HepG2 (cell line): ENCODE measurements around the gene MICAL3. TPM values are rescaled to one million over a fixed set of nuclear protein-coding genes. Genes with fewer than 3 reads are reported as not detected.

ENCODE experiments used
- ATAC-seq: fragments of 200-7000 bp; cut with Tn5 transposase; 3 replicates; pipeline ENCODE4 v1.9.1; 2020; ENCODE audit warnings: mild to moderate bottlenecking, moderate library complexity
- BruUV-seq: library from RNA; stranded (reverse); fragments of 400-500 nt; replicated peaks from 2 replicates; lab custom pipeline; 2021; lab: Mats Ljungman, UMichigan
- CTCF ChIA-PET: fragments of 300-600 bp; formaldehyde crosslinking; extraction: SDS; loops from one replicate; lab custom pipeline; 2021; ENCODE audit warnings: low total read pairs, inconsistent platforms, low intra/inter-chr PET ratio; lab: Yijun Ruan, JAX
- POLR2A ChIA-PET: fragments of 350-600 bp; sonication (Branson Sonifier 250); formaldehyde crosslinking; loops from one replicate; lab custom pipeline; 2020; ENCODE audit warnings: antibody characterized with exemption, inconsistent platforms; lab: Yijun Ruan, JAX
- DNase-seq: peaks from one replicate; pipeline ENCODE4 v3.0.0-alpha.2; 2015; ENCODE audit warnings: low spot score
- FAIRE-seq: peaks from 3 replicates; lab custom pipeline; 2011; peaks lifted over from hg19 to GRCh38; lab: Jason Lieb, UNC
- H2AFZ ChIP-seq: one replicate; pipeline ENCODE4 v1.6.1; 2011; ENCODE audit warnings: low read length, inconsistent platforms
- H3K27ac ChIP-seq: fragments of 300-600 bp; 3 replicates; pipeline ENCODE4 v1.8.0; 2011; ENCODE audit warnings: mixed run types, mild to moderate bottlenecking, mixed read lengths, low read length, inconsistent platforms; ENCODE audit not compliant: insufficient read depth; ENCODE audit errors: extremely low read length
- H3K27me3 ChIP-seq, 2 experiments: fragments of 200-600 bp in 1 of 2; 2 replicates in 1 of 2; 3 replicates in 1 of 2; pipeline versions ENCODE4 v1.6.0 to v1.8.0; 2011; ENCODE audit warnings: low read length in 2 of 2, mild to moderate bottlenecking in 2 of 2, moderate library complexity in 2 of 2, inconsistent platforms in 1 of 2; ENCODE audit not compliant: insufficient read depth in 2 of 2, control insufficient read depth in 1 of 2
- H3K36me3 ChIP-seq, 2 experiments: fragments of 200-600 bp in 1 of 2; replicated peaks in 1 of 2; 2 replicates in 1 of 2; 3 replicates in 1 of 2; pipeline versions ENCODE4 v1.5.1 to v1.8.0; 2011; ENCODE audit warnings: low read length in 2 of 2, inconsistent platforms in 1 of 2; ENCODE audit not compliant: insufficient read depth in 2 of 2, control insufficient read depth in 1 of 2
- H3K4me1 ChIP-seq: 2 replicates; pipeline ENCODE4 v1.5.1; 2012; ENCODE audit warnings: low read length, inconsistent platforms; ENCODE audit not compliant: insufficient read depth
- H3K4me2 ChIP-seq: 2 replicates; pipeline ENCODE4 v1.6.0; 2011; ENCODE audit warnings: low read depth, low read length, inconsistent platforms
- H3K4me3 ChIP-seq, 3 experiments: fragments of 200-600 bp in 1 of 3; sonication (generic), shearing (Covaris generic) in 1 of 3; replicated peaks in 1 of 3; 2 replicates each; pipeline ENCODE4 v1.5.1; 2011 to 2016; ENCODE audit warnings: low read length in 3 of 3, inconsistent platforms in 2 of 3, low read depth in 2 of 3, mild to moderate bottlenecking in 2 of 3, control low read depth in 1 of 3, mixed read lengths in 1 of 3; ENCODE audit not compliant: insufficient read depth in 1 of 3
- H3K79me2 ChIP-seq: one replicate; pipeline ENCODE4 v1.6.1; 2011; ENCODE audit warnings: low read length, inconsistent platforms; ENCODE audit not compliant: insufficient read depth
- H3K9ac ChIP-seq: 2 replicates; pipeline ENCODE4 v1.6.0; 2011; ENCODE audit warnings: mild to moderate bottlenecking, low read depth, low read length, inconsistent platforms; ENCODE audit not compliant: insufficient read depth
- H3K9me3 ChIP-seq: 2 replicates; pipeline ENCODE4 v1.5.1; 2012; ENCODE audit warnings: mild to moderate bottlenecking, low read length
- H4K20me1 ChIP-seq: 2 replicates; pipeline ENCODE4 v1.6.0; 2011; ENCODE audit warnings: inconsistent platforms, mild to moderate bottlenecking, low read length, moderate library complexity; ENCODE audit not compliant: insufficient read depth
- CENPT ChIP-seq: sonication (generic); formaldehyde crosslinking; IDR thresholded peaks from 2 replicates; pipeline ENCODE4 v1.8.0; 2022; ENCODE audit warnings: low read depth, mild to moderate bottlenecking, moderate library complexity, missing genetic modification reagents
- HIC2 ChIP-seq: sonication (generic); formaldehyde crosslinking; IDR thresholded peaks from 2 replicates; pipeline ENCODE4 v1.9.0; 2022; ENCODE audit warnings: low read depth, missing genetic modification reagents
- HOMEZ ChIP-seq: IDR thresholded peaks from 2 replicates; pipeline ENCODE4 v1.6.1; 2016; ENCODE audit warnings: low read depth
- NCOA2 ChIP-seq: sonication (generic); formaldehyde crosslinking; IDR thresholded peaks from 2 replicates; pipeline ENCODE4 v1.8.0; 2022; ENCODE audit warnings: inconsistent platforms
- PAWR ChIP-seq: sonication (generic); formaldehyde crosslinking; IDR thresholded peaks from 2 replicates; pipeline ENCODE4 v1.4.0; 2020; ENCODE audit warnings: missing genetic modification reagents, mild to moderate bottlenecking, borderline replicate concordance
- POLR2G ChIP-seq: fragments of 200-400 bp; formaldehyde crosslinking; IDR thresholded peaks from 2 replicates; pipeline ENCODE4 v1.6.1; 2018; ENCODE audit warnings: mild to moderate bottlenecking, low read depth, low read length, moderate library complexity
- SP4 ChIP-seq: sonication (generic); formaldehyde crosslinking; IDR thresholded peaks from 2 replicates; pipeline ENCODE4 v1.8.1; 2023; ENCODE audit warnings: mild to moderate bottlenecking, missing genetic modification reagents
- TBL1XR1 ChIP-seq: fragments of 150-350 bp; IDR thresholded peaks from 2 replicates; pipeline ENCODE4 v1.6.1; 2014; ENCODE audit warnings: borderline replicate concordance, low read length; ENCODE audit not compliant: partially characterized antibody
- UBTF ChIP-seq: sonication (generic); formaldehyde crosslinking; IDR thresholded peaks from 2 replicates; pipeline ENCODE4 v1.4.0; 2020; ENCODE audit warnings: mild to moderate bottlenecking, missing genetic modification reagents
- ZNF891 ChIP-seq: sonication (generic); formaldehyde crosslinking; IDR thresholded peaks from 2 replicates; pipeline ENCODE4 v1.5.0; 2020; ENCODE audit warnings: mild to moderate bottlenecking, missing genetic modification reagents
- WGBS: methylation state at CpG from one replicate; pipeline ENCODE4 v1.1.6; 2017; ENCODE audit warnings: low lambda C conversion rate; 5-methylcytosine and 5-hydroxymethylcytosine counted together
- in situ Hi-C: cut with HindIII; loops from 2 replicates; pipeline ENCODE4 v1.10.0; 2017; ENCODE audit warnings: low pct_unique_long_range_greater_than_20kb; ENCODE audit not compliant: extremely low pct_ligation_motif_present
- intact Hi-C: fragments of 100-400 bp; cut with micrococcal nuclease; formaldehyde crosslinking; loops from one replicate; pipeline ENCODE4 v1.10.0; 2022; ENCODE audit not compliant: unreplicated experiment
- polyA plus RNA-seq, 8 experiments: library from polyadenylated mRNA; depleted of rRNA in 3 of 8; stranded (reverse) in 7 of 8; unstranded in 1 of 8; fragments of >200 nt; fragmentation: Illumina TruSeq in 4 of 8; extraction: Trizol in 4 of 8; gene quantifications; 2 replicates each; pipeline versions ENCODE4 v1.2.1 to v1.2.3, GENCODE V29; 2011 to 2016; ENCODE audit warnings: low read depth in 4 of 8, missing spikeins in 1 of 8, mixed read lengths in 1 of 8; ENCODE audit not compliant: insufficient read depth in 1 of 8
- total RNA-seq, 5 experiments: library from RNA; depleted of rRNA; stranded (reverse); fragments of >200 nt; fragmentation: Illumina TruSeq; extraction: Trizol; gene quantifications; 2 replicates each; pipeline ENCODE4 v1.2.3, GENCODE V29; 2016; ENCODE audit warnings: low read depth in 1 of 5

MICAL3 gene
- total and polyA plus RNA-seq, 2 of the 13 experiments (the other 11 are each of a cell fraction or from before 2014, with no cell fraction given): 5.3 to 12.5 TPM

- peaks cover 62% of the 10 kb centered on the region for H3K79me2 ChIP-seq
- in situ Hi-C loops: no loop called here
- ATAC-seq (no peak), DNase-seq (no peak), FAIRE-seq (no peak)
- H3K4me3 ChIP-seq: no peak overlapping the region
- intact Hi-C loops: no loop called here
- H4K20me1 ChIP-seq: no peaks in the 10 kb centered on the region
- 96% methylated on average over 5 of the region's 9 CpGs for WGBS
- CTCF ChIA-PET: no interaction called here
- H3K9ac ChIP-seq: no peak overlapping the region
- BruUV-seq: no TSS peak
- H2AFZ ChIP-seq: no peak overlapping the region
- no peaks in the 10 kb centered on the region for H3K27me3 ChIP-seq
- H3K27ac ChIP-seq: no peak overlapping the region
- H3K9me3 ChIP-seq: no peaks in the 10 kb centered on the region
- H3K4me2 ChIP-seq: no peak overlapping the region
- POLR2A ChIA-PET: no interaction called here
- TF ChIP-seq CENPT (CRISPR knock-in tag): no peak
- no peak for TF ChIP-seq HOMEZ (CRISPR knock-in tag)
- no peak for TF ChIP-seq NCOA2 (CRISPR knock-in tag)
- TF ChIP-seq HIC2 (CRISPR knock-in tag): no peak
- no peak for TF ChIP-seq PAWR (CRISPR knock-in tag)
- no peak for TF ChIP-seq POLR2G
- TF ChIP-seq ZNF891: no peak
- TF ChIP-seq TBL1XR1: no peak
- TF ChIP-seq UBTF: no peak
- TF ChIP-seq SP4 (CRISPR knock-in tag): no peak
- H3K4me1 ChIP-seq: peaks cover 39% of the 10 kb centered on the region
- H3K36me3 ChIP-seq: peaks cover 0 to 2% of the 10 kb centered on the region in 2 experiments; a peak in 2 of 5 replicates
These were observed 77.5 kb downstream of the MICAL3 start for GRCh38 chr22:17946662-17947367.
